Heart left ventricle (tissue), 13 donors: ENCODE data around the gene TMEM179.

ENCODE experiments used
- CTCF ChIP-seq, 12 donors: fragments of 200-600 bp; sonication (generic) in 4 of 12; IDR thresholded peaks; one replicate each; pipeline versions ENCODE4 v1.5.0 to v1.8.0; 2018 to 2022; ENCODE audit warnings: antibody characterized with exemption in 12 of 12, mild to moderate bottlenecking in 5 of 12
- POLR2A ChIP-seq, 2 donors: fragments of 450-650 bp; IDR thresholded peaks; one replicate each; pipeline ENCODE4 v1.6.1; 2017; ENCODE audit warnings: antibody characterized with exemption in 2 of 2, mild to moderate bottlenecking in 2 of 2, moderate library complexity in 2 of 2
- donor health status: ischemic (EF 13 %, LVEDD 7.1; RV severe dilation, severe dysfunction).
- donor health status: DM: no; HTN: yes; CAD: no.
- donor health status: DM: no; HTN: no; CAD: no.
- donor health status: ischemic (EF 25% LVEDD 6.9; RV normal size, moderate dysfunction).
- donor health status: ischemic (EF 25% LVEDD 5.7; RV mildly dilated, moderate dysfunction).
- donor health status: ischemic (EF 35%, LVEDD 5.7; RV mildly dilated, moderate dysfunction).
- donor health status: nonischemic (EF 11% LVEDD 7.7; RV severe dilation, severe dysfunction).
- donor health status: DM: yes; HTN: yes; CAD: no.
- donor health status: PGD.
- donor health status: ischemic (EF 29% LVEDD 5.4; RV normal size, mild dysfunction).
- donor health status: nonischemic (EF 23%, LVEDD 6.1; RV moderate dilation, normal function).

- TF ChIP-seq CTCF (IDR thresholded peaks at IDR 0.05) (no peak), POLR2A (IDR thresholded peaks at IDR 0.05) (no peak)
These were observed 10.1 kb downstream of the TMEM179 start for GRCh38 chr14:104594310-104595046.
